ENCODE results near the gene KRTAP12-1.

- TF ChIP-seq EZH2phosphoT487 (IDR thresholded peaks at IDR 0.05; ENCODE audit: insufficient read depth, low read depth) = no peak
- TF ChIP-seq EZH2 (IDR thresholded peaks at IDR 0.05; ENCODE audit: insufficient read depth, poor library complexity, severe bottlenecking) = no peak
Measured at GRCh38 chr21:44658541-44658910, 23.4 kb downstream of the KRTAP12-1 start.
